CD8-positive, alpha-beta memory T cell (primary cell): Measurements from ENCODE around the gene ARL5C. TPM values are rescaled to one million over a fixed set of nuclear protein-coding genes. Genes with fewer than 3 reads are reported as not detected.

Experiments
- CTCF ChIA-PET: fragments of 350-600 bp; sonication (Branson Sonifier 250); formaldehyde crosslinking; loops from one replicate; lab custom pipeline; 2021; ENCODE audit warnings: antibody characterized with exemption; lab: Charles Lee
- POLR2A ChIA-PET: fragments of 350-600 bp; sonication (Branson Sonifier 250); formaldehyde crosslinking; loops from one replicate; lab custom pipeline; 2021; ENCODE audit warnings: antibody characterized with exemption; lab: Charles Lee
- DNase-seq, 5 donors: peaks; one replicate each; pipeline versions ENCODE4 v3.0.0 to v3.0.0-alpha.2; 2020 to 2022; ENCODE audit warnings: mixed read lengths in 1 of 5
- H3K27ac ChIP-seq: one replicate; pipeline ENCODE4 v1.7.0; 2013; ENCODE audit warnings: low read depth, mild to moderate bottlenecking, low read length, moderate library complexity
- H3K27me3 ChIP-seq: 2 replicates; pipeline ENCODE4 v1.7.0; 2013; ENCODE audit warnings: low read length, mild to moderate bottlenecking; ENCODE audit not compliant: insufficient read depth, poor library complexity, severe bottlenecking
- H3K36me3 ChIP-seq: 2 replicates; pipeline ENCODE4 v1.7.0; 2013; ENCODE audit warnings: mild to moderate bottlenecking, low read length, moderate library complexity; ENCODE audit not compliant: insufficient read depth
- H3K4me1 ChIP-seq: 2 replicates; pipeline ENCODE4 v1.7.0; 2013; ENCODE audit warnings: mild to moderate bottlenecking, low read length, moderate library complexity; ENCODE audit not compliant: insufficient read depth
- H3K4me3 ChIP-seq: 2 replicates; pipeline ENCODE4 v1.7.0; 2013; ENCODE audit warnings: mild to moderate bottlenecking, low read length
- H3K9me3 ChIP-seq: 2 replicates; pipeline ENCODE4 v1.7.0; 2013; ENCODE audit warnings: mild to moderate bottlenecking, low read length
- H3K27ac Mint-ChIP-seq, 8 donors: one replicate each; pipeline ENCODE4 v1.8.0; 2020 to 2021; ENCODE audit warnings: mixed read lengths in 8 of 8, mild to moderate bottlenecking in 6 of 8, inconsistent platforms in 3 of 8, moderate library complexity in 3 of 8
- H3K27me3 Mint-ChIP-seq, 2 donors: one replicate each; pipeline ENCODE4 v1.8.0; 2020 to 2021; ENCODE audit warnings: mixed read lengths in 2 of 2, mild to moderate bottlenecking in 1 of 2, moderate library complexity in 1 of 2
- H3K36me3 Mint-ChIP-seq, 3 donors: one replicate each; pipeline ENCODE4 v1.8.0; 2020 to 2021; ENCODE audit warnings: mixed read lengths in 3 of 3, inconsistent platforms in 1 of 3, mild to moderate bottlenecking in 1 of 3
- H3K4me1 Mint-ChIP-seq, 3 donors: one replicate each; pipeline ENCODE4 v1.8.0; 2020 to 2021; ENCODE audit warnings: mixed read lengths in 3 of 3, inconsistent platforms in 1 of 3, mild to moderate bottlenecking in 1 of 3
- H3K4me3 Mint-ChIP-seq, 7 donors: one replicate each; pipeline ENCODE4 v1.8.0; 2020 to 2021; ENCODE audit warnings: mixed read lengths in 7 of 7, mild to moderate bottlenecking in 6 of 7, moderate library complexity in 4 of 7, inconsistent platforms in 2 of 7
- H3K9me3 Mint-ChIP-seq, 5 donors: one replicate each; pipeline ENCODE4 v1.8.0; 2020 to 2022; ENCODE audit warnings: mixed read lengths in 5 of 5, mild to moderate bottlenecking in 3 of 5, moderate library complexity in 2 of 5, inconsistent platforms in 1 of 5
- polyA plus RNA-seq: library from polyadenylated mRNA; unstranded; fragments of 300-500 nt; fragmentation: Illumina TruSeq; gene quantifications from one replicate; pipeline ENCODE4 v1.2.3, GENCODE V29; 2021
- total RNA-seq, 2 experiments: library from RNA; stranded (reverse); gene quantifications; one replicate each; pipeline ENCODE4 v1.2.3, GENCODE V29; 2021

The ARL5C gene, protein sequence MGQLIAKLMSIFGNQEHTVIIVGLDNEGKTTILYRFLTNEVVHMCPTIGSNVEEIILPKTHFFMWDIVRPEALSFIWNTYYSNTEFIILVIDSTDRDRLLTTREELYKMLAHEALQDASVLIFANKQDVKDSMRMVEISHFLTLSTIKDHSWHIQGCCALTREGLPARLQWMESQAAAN
- not detected for total RNA-seq
- polyA plus RNA-seq = not detected

GRCh38 chr17:39165841-39166349 lies at the start of gene ARL5C:
Gene ARL5C (minus strand): TSS chr17:39166161. CDS start chr17:39165760, 401 bp downstream.
- no peak within 1 kb of the TSS for H3K27ac ChIP-seq
- peaks cover 0 to 3% of the 10 kb centered on the region in 2 donors for H3K27me3 Mint-ChIP-seq

GRCh38 chr17:39213852-39214251 lies 47.9 kb upstream of the ARL5C start:
- Histone ChIP-seq H3K4me3 (no peak overlapping the region), H3K9me3 (no peaks in the 10 kb centered on the region), H3K27me3 (peaks cover 4% of the 10 kb centered on the region), H3K36me3 (no peaks in the 10 kb centered on the region), H3K27ac (no peak overlapping the region), H3K4me1 (peaks cover 15% of the 10 kb centered on the region)
- POLR2A ChIA-PET = no interaction called here
- Mint-ChIP-seq H3K4me1 (peaks cover 6 to 23% (median 12%) of the 10 kb centered on the region in 3 donors), H3K4me3 (no peak overlapping the region), H3K36me3 (no peaks in the 10 kb centered on the region), H3K27ac (no peak overlapping the region), H3K9me3 (no peaks in the 10 kb centered on the region), H3K27me3 (peaks cover 2 to 25% of the 10 kb centered on the region in 2 donors)
- CTCF ChIA-PET = interaction anchor here (1.8 to 1.9 kb wide), 2 partner anchors 18 kb away, joined by 5 to 7 read pairs; no protein-coding TSS in a partner anchor
- DNase-seq = no peak

More at GRCh38 chr17:39165841-39166349, at the start of gene ARL5C:
- CTCF ChIA-PET = interaction anchor here (0.7 to 8.5 kb wide), 10 partner anchors 9 to 294 kb away, joined by 3 to 121 read pairs (median 12); partner anchors contain the start of gene PLXDC1
- DNase-seq = no peak
- Histone ChIP-seq H3K9me3 (no peaks in the 10 kb centered on the region), H3K4me3 (peak within 1 kb of the TSS; percentile 92), H3K4me1 (peaks cover 16% of the 10 kb centered on the region), H3K27me3 (no peaks in the 10 kb centered on the region), H3K36me3 (no peaks in the 10 kb centered on the region)
- H3K27ac Mint-ChIP-seq = peak within 1 kb of the TSS in 7 of 8 donors; percentile 19 to 98 (median 82)
- H3K36me3 Mint-ChIP-seq = peaks cover 0 to 5% (median 0%) of the 10 kb centered on the region in 3 donors
- POLR2A ChIA-PET = interaction anchor here (0.8 to 2.7 kb wide), 4 partner anchors 7 to 13 kb away, joined by 3 to 12 read pairs (median 6); no protein-coding TSS in a partner anchor
- peaks cover 31 to 41% (median 32%) of the 10 kb centered on the region in 3 donors for H3K4me1 Mint-ChIP-seq
- H3K4me3 Mint-ChIP-seq = peak within 1 kb of the TSS; percentile 91 to 98 (median 94)
- H3K9me3 Mint-ChIP-seq = no peaks in the 10 kb centered on the region

DNA sequence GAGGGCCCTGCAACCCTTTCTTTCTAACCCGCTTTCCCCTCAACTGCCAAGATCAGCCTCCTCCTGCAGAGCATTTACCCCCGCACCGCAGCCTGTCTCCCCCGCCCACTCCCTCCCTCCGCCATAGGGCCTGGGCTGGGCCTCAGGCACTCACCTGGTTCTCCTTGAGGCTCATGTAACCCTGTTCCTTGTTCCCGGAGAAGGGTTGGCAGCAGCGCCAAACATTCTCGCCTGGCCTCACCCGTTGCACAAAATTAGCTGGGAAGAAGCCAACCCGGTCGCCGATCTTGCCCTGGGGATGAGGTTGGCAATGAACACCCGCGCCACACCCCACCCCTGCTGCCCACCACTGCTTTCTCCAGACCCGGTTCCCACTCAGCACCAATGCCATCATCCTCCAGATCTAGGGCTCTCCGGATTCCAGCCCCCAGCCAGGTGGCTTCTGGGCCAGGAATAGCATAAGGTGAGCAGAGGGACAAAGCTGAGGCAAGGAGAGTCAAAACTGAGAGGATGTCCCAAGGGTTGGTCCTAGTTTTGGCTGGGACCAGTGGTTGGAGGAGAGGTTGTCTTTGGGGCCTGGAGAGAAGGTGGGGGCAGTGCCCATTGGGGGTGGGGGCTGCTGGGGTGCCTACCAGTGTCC lies 47.0 kb upstream of the ARL5C start:
- H3K9me3 ChIP-seq = no peaks in the 10 kb centered on the region
- H3K4me1 Mint-ChIP-seq = peaks cover 6 to 28% (median 16%) of the 10 kb centered on the region in 3 donors
- no peak overlapping the region for H3K4me3 ChIP-seq
- no peaks in the 10 kb centered on the region for H3K36me3 ChIP-seq
- no peaks in the 10 kb centered on the region for H3K9me3 Mint-ChIP-seq
- H3K27ac Mint-ChIP-seq = peak overlapping the region in 3 of 8 donors; percentile 8 to 83 (median 66)
- peak overlapping the region in 1 of 7 donors; percentile 43 for H3K4me3 Mint-ChIP-seq
- H3K4me1 ChIP-seq = peaks cover 20% of the 10 kb centered on the region
- H3K36me3 Mint-ChIP-seq = no peaks in the 10 kb centered on the region
- H3K27me3 ChIP-seq = peaks cover 4% of the 10 kb centered on the region
- POLR2A ChIA-PET = no interaction called here
- H3K27ac ChIP-seq = no peak overlapping the region
- H3K27me3 Mint-ChIP-seq = peaks cover 2 to 25% of the 10 kb centered on the region in 2 donors
- CTCF ChIA-PET = interaction anchor here (1.3 to 1.8 kb wide), 2 partner anchors 19 to 31 kb away, joined by 3 to 7 read pairs; no protein-coding TSS in a partner anchor
- no peak for DNase-seq

- Mint-ChIP-seq H3K4me1 (peaks cover 7 to 29% (median 16%) of the 10 kb centered on the region in 3 donors), H3K27ac (peak overlapping the region in 2 of 8 donors; percentile 26 to 66), H3K9me3 (no peaks in the 10 kb centered on the region), H3K27me3 (peaks cover 2 to 25% of the 10 kb centered on the region in 2 donors), H3K4me3 (no peak overlapping the region), H3K36me3 (no peaks in the 10 kb centered on the region)
- Histone ChIP-seq H3K9me3 (no peaks in the 10 kb centered on the region), H3K27me3 (peaks cover 4% of the 10 kb centered on the region), H3K4me1 (peaks cover 21% of the 10 kb centered on the region), H3K4me3 (no peak overlapping the region), H3K27ac (no peak overlapping the region), H3K36me3 (no peaks in the 10 kb centered on the region)
- no peak for DNase-seq
- ChIA-PET CTCF (interaction anchor here (0.6 to 1.8 kb wide), 3 partner anchors 20 to 32 kb away, joined by 3 to 7 read pairs (median 3); no protein-coding TSS in a partner anchor), POLR2A (no interaction called here)
These were observed 46.3 kb upstream of the ARL5C start for GRCh38 chr17:39212195-39212810.

- Histone ChIP-seq H3K27me3 (peaks cover 4% of the 10 kb centered on the region), H3K9me3 (no peaks in the 10 kb centered on the region), H3K4me3 (peak overlapping the region; percentile 28), H3K4me1 (peaks cover 25% of the 10 kb centered on the region), H3K27ac (no peak overlapping the region), H3K36me3 (peaks cover 2% of the 10 kb centered on the region)
- peaks cover 13 to 35% (median 20%) of the 10 kb centered on the region in 3 donors for H3K4me1 Mint-ChIP-seq
- no peaks in the 10 kb centered on the region for H3K9me3 Mint-ChIP-seq
- H3K27ac Mint-ChIP-seq = peak overlapping the region in 4 of 8 donors; percentile 24 to 79 (median 48)
- ChIA-PET POLR2A (interaction anchor here (0.8 to 1.6 kb wide), 3 partner anchors 8 to 28 kb away, joined by 3 to 7 read pairs (median 4); partner anchors contain the start of gene RPL19), CTCF (interaction anchor here (1.4 to 9.3 kb wide), 4 partner anchors 10 to 30 kb away, joined by 4 to 272 read pairs (median 28); partner anchors contain the start of gene RPL19)
- H3K27me3 Mint-ChIP-seq = peaks cover 1 to 7% of the 10 kb centered on the region in 2 donors
- peak overlapping the region; percentile 30 to 85 (median 63) for H3K4me3 Mint-ChIP-seq
- H3K36me3 Mint-ChIP-seq = peaks cover 0 to 5% (median 0%) of the 10 kb centered on the region in 3 donors
- no peak for DNase-seq
These were observed 44.1 kb upstream of the ARL5C start for GRCh38 chr17:39210093-39210434.

- Mint-ChIP-seq H3K4me1 (peaks cover 13 to 35% (median 20%) of the 10 kb centered on the region in 3 donors), H3K9me3 (no peaks in the 10 kb centered on the region), H3K27me3 (peaks cover 0 to 5% of the 10 kb centered on the region in 2 donors), H3K27ac (peak overlapping the region in 7 of 8 donors; percentile 39 to 92 (median 77)), H3K4me3 (peak overlapping the region; percentile 30 to 85 (median 59)), H3K36me3 (peaks cover 0 to 11% (median 2%) of the 10 kb centered on the region in 3 donors)
- peak; percentile 64 to 88 (median 70) for DNase-seq
- H3K36me3 ChIP-seq = peaks cover 7% of the 10 kb centered on the region
- H3K27me3 ChIP-seq = peaks cover 4% of the 10 kb centered on the region
- no peaks in the 10 kb centered on the region for H3K9me3 ChIP-seq
- peak overlapping the region; percentile 39 for H3K4me3 ChIP-seq
- POLR2A ChIA-PET = interaction anchor here (0.8 to 1.6 kb wide), 4 partner anchors 9 to 28 kb away, joined by 3 to 7 read pairs (median 4); partner anchors contain the start of gene RPL19
- no peak overlapping the region for H3K27ac ChIP-seq
- peaks cover 25% of the 10 kb centered on the region for H3K4me1 ChIP-seq
- CTCF ChIA-PET = interaction anchor here (1.0 to 9.3 kb wide), 7 partner anchors 8 to 40 kb away, joined by 3 to 272 read pairs (median 4); partner anchors contain the start of gene RPL19
These were observed 43.5 kb upstream of the ARL5C start for GRCh38 chr17:39209317-39210092.
